ENCODE results near the gene CDC42SE2. TPM values are rescaled to one million over a fixed set of nuclear protein-coding genes. Genes with fewer than 3 reads are reported as not detected.

Gene CDC42SE2
- total RNA-seq, 1 donor from 2014 or later = 11.6 TPM

- ATAC-seq = no peak
- DNase-seq = no peak
- intact Hi-C loops (cut with micrococcal nuclease) = no loop called here
Observed at GRCh38 chr5:131405674-131406073, 141.8 kb downstream of the CDC42SE2 start.

GRCh38 chr5:131406076-131406475 lies 142.2 kb downstream of the CDC42SE2 start:
- ATAC-seq = no peak
- intact Hi-C loops (cut with micrococcal nuclease) = no loop called here

GRCh38 chr5:131406975-131407638 lies 143.3 kb downstream of the CDC42SE2 start:
- no peak for DNase-seq
- no peak for ATAC-seq
- intact Hi-C loops (cut with micrococcal nuclease) = no loop called here

More at GRCh38 chr5:131406076-131406475, 142.2 kb downstream of the CDC42SE2 start:
- no peak for DNase-seq

GRCh38 chr5:131413605-131414559 lies 150.0 kb downstream of the CDC42SE2 start:
- intact Hi-C loops (cut with micrococcal nuclease) = loop anchor here (10.0 kb wide), 1 partner anchor 239 kb away; the partner anchor contains the start of gene LYRM7
- ATAC-seq (no peak), DNase-seq (no peak)

GRCh38 chr5:131416729-131417128 lies 152.9 kb downstream of the CDC42SE2 start:
- intact Hi-C loops (cut with micrococcal nuclease) = loop anchor here (10.0 kb wide), 1 partner anchor 242 kb away; the partner anchor contains the start of gene LYRM7
- no peak for ATAC-seq
- no peak for DNase-seq

- peak; percentile 47 for ATAC-seq
- intact Hi-C loops (cut with micrococcal nuclease) = loop anchor here (10.0 kb wide), 1 partner anchor 243 kb away; the partner anchor contains the start of gene LYRM7
Observed at GRCh38 chr5:131417240-131417869, 153.5 kb downstream of the CDC42SE2 start.

GRCh38 chr5:131418846-131419245 lies 155.0 kb downstream of the CDC42SE2 start:
- ATAC-seq = no peak
- DNase-seq = no peak

More at GRCh38 chr5:131417240-131417869, 153.5 kb downstream of the CDC42SE2 start:
- DNase-seq = peak; percentile 80

GRCh38 chr5:131419877-131420276 lies 156.0 kb downstream of the CDC42SE2 start:
- intact Hi-C loops (cut with micrococcal nuclease) = loop anchor here (10.0 kb wide), 1 partner anchor 245 kb away; the partner anchor contains the start of gene LYRM7
- ATAC-seq (no peak), DNase-seq (no peak)

More at GRCh38 chr5:131418846-131419245, 155.0 kb downstream of the CDC42SE2 start:
- intact Hi-C loops (cut with micrococcal nuclease) = loop anchor here (10.0 kb wide), 1 partner anchor 244 kb away; the partner anchor contains the start of gene LYRM7

GRCh38 chr5:131423056-131423455 lies 159.2 kb downstream of the CDC42SE2 start:
- ATAC-seq = no peak
- intact Hi-C loops (cut with micrococcal nuclease) = no loop called here

GRCh38 chr5:131426011-131426410 lies 162.2 kb downstream of the CDC42SE2 start:
- ATAC-seq (no peak), DNase-seq (no peak)
- intact Hi-C loops (cut with micrococcal nuclease) = no loop called here

More at GRCh38 chr5:131423056-131423455, 159.2 kb downstream of the CDC42SE2 start:
- DNase-seq = no peak

- intact Hi-C loops (cut with micrococcal nuclease) = no loop called here
- ATAC-seq (no peak), DNase-seq (no peak)
Observed at GRCh38 chr5:131430794-131431193, 166.9 kb downstream of the CDC42SE2 start.

GRCh38 chr5:131431794-131432193 lies 167.9 kb downstream of the CDC42SE2 start:
- ATAC-seq (no peak), DNase-seq (no peak)
- intact Hi-C loops (cut with micrococcal nuclease) = no loop called here

GRCh38 chr5:131433109-131433508 lies 169.3 kb downstream of the CDC42SE2 start:
- DNase-seq (no peak), ATAC-seq (no peak)
- intact Hi-C loops (cut with micrococcal nuclease) = no loop called here

- DNase-seq (no peak), ATAC-seq (peak; percentile 43)
- intact Hi-C loops (cut with micrococcal nuclease) = no loop called here
Observed at GRCh38 chr5:131436081-131436480, 172.2 kb downstream of the CDC42SE2 start.

- intact Hi-C loops (cut with micrococcal nuclease) = no loop called here
- ATAC-seq = peak; percentile 63
- no peak for DNase-seq
Observed at GRCh38 chr5:131441184-131441583, 177.3 kb downstream of the CDC42SE2 start.

Measured in left ventricle myocardium superior (tissue), 1 donor.